ENCODE data around the gene DCLRE1C. TPM values are rescaled to one million over a fixed set of nuclear protein-coding genes. Genes with fewer than 3 reads are reported as not detected.

DCLRE1C gene
- total and polyA plus RNA-seq, 2 of the 8 experiments (the other 6 are each of a cell fraction or from before 2014, with no cell fraction given) = 0.77 to 7.4 TPM

DNA sequence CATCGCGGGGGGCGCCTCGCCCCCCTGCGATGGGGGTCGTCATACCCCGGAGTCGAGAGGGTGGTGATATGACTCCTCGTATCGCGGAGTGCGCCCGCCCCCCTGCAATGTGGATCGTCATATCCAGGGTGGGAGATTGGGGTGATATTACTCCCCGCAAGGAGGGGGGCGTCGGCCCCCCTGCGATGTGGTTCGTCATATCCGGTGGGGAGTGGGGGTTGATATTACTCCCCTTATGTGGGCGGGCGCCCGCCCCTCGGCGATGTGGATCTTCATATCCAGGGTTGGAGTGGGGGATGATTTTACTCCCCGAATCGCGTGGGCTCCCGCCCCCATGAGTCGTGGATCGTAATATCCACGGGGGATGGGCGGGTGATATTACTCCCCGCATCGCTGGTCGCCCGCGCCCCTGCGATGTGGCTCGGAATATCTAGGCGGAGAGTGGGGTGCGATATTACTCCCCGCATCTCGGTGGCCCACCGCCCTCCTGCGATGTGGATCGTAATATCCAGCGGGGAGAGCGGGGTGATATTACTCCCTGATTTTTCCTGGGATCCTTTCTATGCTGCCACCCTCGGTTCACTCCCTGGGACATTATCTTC is 42.2 kb upstream of the DCLRE1C start:
- no peaks in the 10 kb centered on the region for H3K79me2 ChIP-seq (ENCODE audit: control insufficient read depth in 1 of 2, insufficient read depth in 2 of 2, low read length in 2 of 2)
- H3K27me3 ChIP-seq (replicated peaks in 1 of 4; ENCODE audit: control insufficient read depth in 3 of 4, extremely low read depth in 1 of 4, insufficient read depth in 3 of 4, low read length in 3 of 4) = no peaks in the 10 kb centered on the region
- no peak overlapping the region for H3K23ac ChIP-seq (ENCODE audit: insufficient read length)
- WGBS, 2 experiments (ENCODE audit: extremely low coverage in 1 of 2, insufficient coverage in 1 of 2, insufficient read length in 1 of 2, insufficient replicate concordance in 2 of 2, low coverage in 1 of 2, low lambda C conversion rate in 2 of 2, missing lambda C conversion rate in 1 of 2) = 93% methylated on average over 45 of the region's 50 CpGs; no CpG with 5 or more reads in 1 of the 2 experiments
- no peak overlapping the region for H3K4me2 ChIP-seq (ENCODE audit: insufficient read depth in 1 of 2, low read depth in 2 of 2, low read length in 2 of 2)
- DNase-seq (ENCODE audit: low read depth in 1 of 2, low spot score in 2 of 2) = no peak
- H4K91ac ChIP-seq (replicated peaks; ENCODE audit: insufficient read length, low read length) = no peak overlapping the region
- no peaks in the 10 kb centered on the region for H4K20me1 ChIP-seq (replicated peaks in 1 of 2; ENCODE audit: control insufficient read depth in 1 of 2, insufficient read depth in 2 of 2, low read length in 2 of 2)
- H2BK12ac ChIP-seq (ENCODE audit: low read depth, low read length) = no peak overlapping the region
- H3K9me3 ChIP-seq (ENCODE audit: insufficient read depth in 2 of 2, low read depth in 1 of 2, low read length in 1 of 2) = no peaks in the 10 kb centered on the region
- no peak overlapping the region for H2AFZ ChIP-seq (ENCODE audit: low read length)
- no peak overlapping the region for H2BK5ac ChIP-seq (ENCODE audit: low read depth, low read length)
- no peak overlapping the region for H4K8ac ChIP-seq (ENCODE audit: extremely low read depth, insufficient read depth, low read length)
- no peaks in the 10 kb centered on the region for H3K23me2 ChIP-seq (ENCODE audit: low read depth, low read length)
- POLR2A ChIA-PET (ENCODE audit: partially characterized antibody) = no interaction called here
- CTCF ChIA-PET (ENCODE audit: partially characterized antibody) = no interaction called here
- H3K18ac ChIP-seq (ENCODE audit: extremely low read depth, low read length) = no peak overlapping the region
- H3K9ac ChIP-seq (replicated peaks in 1 of 4; ENCODE audit: extremely low read depth in 1 of 4, low read depth in 3 of 4, low read length in 3 of 4) = no peak overlapping the region
- H2AK5ac ChIP-seq (ENCODE audit: low read depth, low read length) = no peak overlapping the region
- no peak overlapping the region for H3K56ac ChIP-seq (replicated peaks; ENCODE audit: insufficient read length, low read depth, low read length)
- H3K4ac ChIP-seq (replicated peaks; ENCODE audit: insufficient read length, low read depth, low read length) = no peak overlapping the region
- H2BK120ac ChIP-seq (replicated peaks; ENCODE audit: low read depth, low read length) = no peak overlapping the region
- H2BK20ac ChIP-seq (ENCODE audit: low read length) = no peak overlapping the region
- FAIRE-seq = no peak
- no peaks in the 10 kb centered on the region for H3K36me3 ChIP-seq (ENCODE audit: control insufficient read depth in 2 of 4, insufficient read depth in 4 of 4, low read length in 3 of 4)
- H4K5ac ChIP-seq (ENCODE audit: insufficient read length, low read depth, low read length) = no peak overlapping the region
- H3K79me1 ChIP-seq (ENCODE audit: low read depth, low read length) = no peaks in the 10 kb centered on the region
- H3K14ac ChIP-seq (ENCODE audit: insufficient read length) = no peak overlapping the region
- no peaks in the 10 kb centered on the region for H3K4me1 ChIP-seq (replicated peaks in 1 of 4; ENCODE audit: control insufficient read depth in 3 of 4, insufficient read depth in 4 of 4, low read length in 3 of 4)
- H3K4me3 ChIP-seq (ENCODE audit: extremely low read depth in 1 of 4, insufficient read depth in 2 of 4, low read depth in 3 of 4, low read length in 4 of 4) = no peak overlapping the region
- TF ChIP-seq SP4 (IDR thresholded peaks at IDR 0.05; ENCODE audit: low read length) = no peak
- H2BK15ac ChIP-seq (ENCODE audit: low read length) = no peak overlapping the region
- H3K27ac ChIP-seq (ENCODE audit: low read depth, low read length) = no peak overlapping the region

Data from H1 (cell line).